Activated CD8-positive, alpha-beta memory T cell treated with anti-CD3 and anti-CD28 coated beads, Interleukin-2, amount 50 U/mL, for 4 hours (primary cell): ENCODE measurements around the gene KIF9.
"Not testable (repeated sequence)": the region's sequence is repeated elsewhere in the genome, so short reads cannot be mapped to it uniquely, and the experiment has no call there.

Experiments used
- DNase-seq: peaks from one replicate; pipeline ENCODE4 v3.0.0-alpha.2; 2020

Gene KIF9

DNA sequence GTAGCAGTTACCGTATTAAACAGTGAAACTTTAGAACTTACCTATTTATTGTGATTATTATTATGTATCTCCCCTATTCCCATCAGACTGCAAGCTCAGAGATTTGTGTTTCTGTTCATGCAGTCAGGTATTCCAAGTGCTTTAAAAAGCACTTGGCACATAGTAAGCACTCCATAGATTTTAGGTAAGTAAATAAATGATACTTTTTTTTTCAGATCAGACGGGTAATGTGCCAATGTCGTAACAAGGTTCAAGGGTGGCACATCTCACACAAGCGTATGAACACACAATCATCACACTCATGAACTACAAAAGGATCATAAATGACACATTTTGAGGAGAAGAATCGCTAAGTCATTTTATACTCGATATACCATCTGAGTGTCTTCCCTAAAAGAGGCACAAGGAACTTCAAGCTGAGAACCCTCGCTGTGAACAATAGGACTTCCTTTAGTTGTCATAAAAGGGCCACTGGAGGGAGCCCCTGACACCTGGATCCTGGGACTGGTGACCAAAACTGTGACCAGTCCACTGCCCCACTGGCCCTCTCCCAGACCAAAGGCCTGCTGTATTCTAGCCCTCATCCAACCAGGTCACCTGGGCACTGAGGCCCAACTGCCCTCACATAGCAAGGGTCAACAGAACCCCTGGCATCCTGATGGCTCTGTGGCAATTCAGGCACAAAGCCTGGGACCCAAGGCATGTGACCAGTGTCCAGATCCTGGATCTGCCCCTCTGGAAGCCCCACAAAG, 32.1 kb downstream of the KIF9 start:
- no peak for DNase-seq

GRCh38 chr3:47247131-47248064, 35.2 kb downstream of the KIF9 start:
- no peak for DNase-seq

GRCh38 chr3:47245271-47245670, 37.3 kb downstream of the KIF9 start:
- no peak for DNase-seq

GRCh38 chr3:47244531-47245100, 38.0 kb downstream of the KIF9 start:
- DNase-seq: no peak

GRCh38 chr3:47243419-47244147, 39.0 kb downstream of the KIF9 start:
- no peak for DNase-seq

- DNase-seq: no peak
These were observed 42.7 kb downstream of the KIF9 start for GRCh38 chr3:47239929-47240328.

DNA sequence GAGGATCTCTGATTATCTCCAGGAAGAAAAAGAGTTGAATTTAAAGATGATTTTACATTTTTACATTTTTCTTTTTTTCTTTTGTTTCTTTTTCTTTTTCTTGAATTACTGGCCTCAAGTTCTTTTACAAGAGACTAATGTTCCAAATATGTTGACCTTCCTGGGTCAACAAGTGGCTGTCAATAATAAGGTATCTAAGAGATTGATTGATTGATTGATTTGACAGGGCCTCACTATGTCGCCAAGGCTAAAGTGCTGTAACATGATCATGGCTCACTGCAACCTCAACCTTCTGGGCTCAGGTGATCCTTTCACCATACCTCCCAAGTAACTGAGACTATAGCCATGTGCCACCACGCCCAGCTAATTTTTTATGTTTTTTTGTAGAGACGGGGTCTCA, 44.6 kb downstream of the KIF9 start:
- no peak for DNase-seq

DNA sequence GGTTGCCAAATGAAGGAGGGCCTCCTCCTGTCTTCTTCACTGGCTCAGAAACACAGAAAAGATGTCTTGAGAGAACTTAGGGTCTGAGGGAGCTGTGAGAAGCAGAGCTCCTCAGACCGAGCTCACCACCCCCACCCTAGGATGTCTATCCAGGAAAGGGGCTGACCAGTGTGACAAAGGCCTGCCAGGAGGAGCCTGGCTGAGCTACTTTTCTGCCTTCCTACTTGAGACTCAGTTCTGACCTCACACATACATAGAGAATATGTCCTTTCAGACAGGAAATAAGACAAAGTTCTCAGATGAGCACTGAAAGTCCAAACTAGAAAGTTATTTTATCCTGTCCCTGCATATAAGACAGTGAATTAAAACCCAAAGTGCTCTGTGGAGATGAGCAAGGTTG, 54.5 kb downstream of the KIF9 start:
- no peak for DNase-seq

GRCh38 chr3:47227678-47228077, 54.9 kb downstream of the KIF9 start:
- DNase-seq: no peak

GRCh38 chr3:47225310-47225906, 57.2 kb downstream of the KIF9 start:
- no peak for DNase-seq

DNA sequence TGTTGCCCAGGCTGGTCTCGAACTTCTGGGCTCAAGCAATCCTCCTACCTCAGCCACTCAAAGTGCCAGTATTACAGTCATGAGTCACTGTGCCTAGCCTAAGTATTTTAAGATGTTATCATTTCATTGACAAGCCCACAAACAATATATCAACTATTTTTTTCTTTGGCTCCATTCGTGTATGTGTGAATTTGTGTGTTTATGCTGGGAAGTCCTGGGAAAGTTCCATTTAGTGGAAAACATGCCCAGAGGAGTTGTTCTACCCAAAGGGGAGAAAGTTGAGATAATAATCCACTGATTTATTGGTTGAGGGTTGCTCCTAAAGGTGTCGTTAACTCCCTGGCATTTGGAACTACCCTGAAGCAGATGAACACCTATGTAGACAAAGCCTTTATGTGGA, 58.8 kb downstream of the KIF9 start:
- no peak for DNase-seq

GRCh38 chr3:47221798-47222197, 60.8 kb downstream of the KIF9 start:
- DNase-seq: no peak

DNA sequence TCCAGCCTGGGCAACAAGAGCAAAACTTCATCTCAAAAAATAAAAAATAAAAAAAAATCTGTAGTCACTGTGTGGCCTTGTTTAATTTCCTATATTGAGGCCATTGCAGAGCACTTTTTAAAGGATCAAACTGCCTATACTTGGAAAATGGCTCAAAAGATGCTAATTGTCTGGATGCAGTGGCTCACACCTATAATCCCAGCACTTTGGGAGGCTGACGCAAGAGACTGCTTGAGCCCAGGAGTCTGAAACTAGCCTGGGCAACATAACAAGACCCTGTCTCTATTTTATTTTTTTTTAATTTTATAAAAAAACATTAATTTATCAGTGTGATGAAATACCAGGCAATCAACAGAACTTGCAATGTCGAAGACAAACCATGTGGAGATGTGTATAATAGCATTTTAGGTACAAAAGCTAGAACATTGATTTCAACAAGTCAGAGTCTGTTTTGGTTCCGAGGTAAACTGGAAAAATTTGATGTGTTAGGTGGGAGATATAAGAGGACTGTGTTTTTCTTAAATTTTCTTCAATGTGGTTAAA, 71.7 kb downstream of the KIF9 start:
- DNase-seq: no peak

- not testable (repeated sequence) for DNase-seq
These were observed 76.6 kb downstream of the KIF9 start for GRCh38 chr3:47206022-47206421.

DNA sequence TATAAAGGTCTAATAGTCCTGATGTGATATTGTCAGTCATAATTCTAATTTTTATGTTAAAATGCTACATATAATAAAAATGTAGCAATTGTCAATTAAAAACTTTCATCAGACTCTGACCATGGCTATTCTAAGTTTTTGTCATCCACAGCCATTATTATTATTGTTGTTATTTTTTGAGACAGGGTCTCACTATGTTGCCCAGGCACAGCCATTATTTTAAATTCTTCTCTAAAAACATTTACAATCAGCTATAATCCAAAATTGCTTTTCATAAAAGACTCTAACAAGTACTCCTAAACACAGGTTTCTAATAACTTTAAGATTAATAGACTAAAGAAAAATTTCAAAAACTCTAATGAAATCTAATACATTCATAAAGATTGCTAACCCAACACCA, 77.7 kb downstream of the KIF9 start:
- DNase-seq: no peak

- DNase-seq: no peak
These were observed 80.1 kb downstream of the KIF9 start for GRCh38 chr3:47202542-47202941.

- no peak for DNase-seq
These were observed 85.3 kb downstream of the KIF9 start for GRCh38 chr3:47197287-47197686.

DNA sequence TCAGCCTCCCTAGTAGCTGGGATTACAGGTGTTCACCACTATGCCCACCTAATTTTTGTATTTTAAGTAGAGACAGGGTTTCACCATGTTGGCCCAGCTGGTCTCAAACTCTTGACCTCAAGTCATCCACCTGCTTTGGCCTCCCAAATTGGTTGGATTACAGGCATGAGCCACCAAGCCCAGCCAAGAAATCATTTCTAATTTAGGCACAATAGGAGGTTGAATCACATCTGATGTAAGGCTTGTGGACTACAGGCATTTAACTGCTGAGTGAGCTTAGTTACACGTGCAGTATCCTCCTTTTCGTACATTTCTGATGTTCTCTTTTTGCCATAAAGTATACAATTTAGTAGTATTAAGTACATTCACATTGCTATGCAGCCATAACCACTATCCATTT, 87.6 kb downstream of the KIF9 start:
- DNase-seq: no peak

- DNase-seq: no peak
These were observed 88.4 kb downstream of the KIF9 start for GRCh38 chr3:47193871-47194859.

GRCh38 chr3:47186285-47186684, 96.3 kb downstream of the KIF9 start:
- no peak for DNase-seq

DNA sequence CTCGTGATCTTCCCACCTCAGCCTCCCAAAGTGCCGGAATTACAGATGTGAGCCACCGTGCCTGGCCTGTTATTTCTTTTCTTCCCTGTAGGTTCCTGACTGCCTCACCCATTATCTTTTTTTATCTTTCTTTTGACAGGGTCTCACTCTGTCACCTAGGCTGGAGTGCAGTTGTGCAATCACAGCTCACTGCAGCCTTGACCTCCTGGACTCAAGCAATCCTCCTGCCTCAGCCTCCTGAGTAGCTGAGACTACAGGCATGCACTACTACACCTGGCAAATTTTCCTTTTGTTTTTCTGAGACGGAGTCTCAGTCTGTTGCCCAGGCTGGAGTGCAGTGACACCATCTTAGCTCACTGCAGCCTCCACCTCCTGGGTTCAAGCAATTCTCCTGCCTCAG, 100.9 kb downstream of the KIF9 start:
- not testable (repeated sequence) for DNase-seq
